Measurements from ENCODE around the gene YBX1. TPM values are rescaled to one million over a fixed set of nuclear protein-coding genes. Genes with fewer than 3 reads are reported as not detected.
"Not testable (repeated sequence)": the region's sequence is repeated elsewhere in the genome, so short reads cannot be mapped to it uniquely, and the experiment has no call there.

The YBX1 gene
- total RNA-seq, 4 donors from 2014 or later, result 509 to 860 (median 681) TPM

GRCh38 chr1:42748461-42749410, 66.5 kb downstream of the YBX1 start:
- TF ChIP-seq CTCF (IDR thresholded peaks at IDR 0.05), result no peak
- ATAC-seq (ENCODE audit: low FRiP score) (no peak), DNase-seq (ENCODE audit: low spot score) (no peak)

GRCh38 chr1:42750041-42750440, 67.8 kb downstream of the YBX1 start:
- no peak for TF ChIP-seq CTCF (IDR thresholded peaks at IDR 0.05)
- no peak for ATAC-seq (ENCODE audit: low FRiP score)

GRCh38 chr1:42751511-42752070, 69.4 kb downstream of the YBX1 start:
- not testable (repeated sequence) for DNase-seq (ENCODE audit: low spot score); ATAC-seq (ENCODE audit: low FRiP score)

More at GRCh38 chr1:42750041-42750440, 67.8 kb downstream of the YBX1 start:
- DNase-seq (ENCODE audit: low spot score), result no peak

- no peak for DNase-seq (ENCODE audit: low spot score)
- no peak for ATAC-seq (ENCODE audit: low FRiP score)
- TF ChIP-seq CTCF (IDR thresholded peaks at IDR 0.05), result no peak
Observed at GRCh38 chr1:42752284-42752683, 70.1 kb downstream of the YBX1 start.

- ATAC-seq (ENCODE audit: low FRiP score) (no peak), DNase-seq (ENCODE audit: low spot score) (no peak)
- TF ChIP-seq CTCF (IDR thresholded peaks at IDR 0.05), result no peak
Observed at GRCh38 chr1:42753070-42753469, 70.9 kb downstream of the YBX1 start.

Other genes with a start within 250 kb of the YBX1 start
- 1 to 10 TPM in 3 of 4 donors, under 1 TPM in 1; 0.82 to 2.2 (median 1.7) TPM for gene ZMYND12, start 226.4 kb upstream of the YBX1 start, total RNA-seq
- gene PPCS, start 225.9 kb upstream of the YBX1 start, total RNA-seq, result 10 to 100 TPM; 42.0 to 57.3 (median 43.8) TPM
- gene CCDC30, start 219.1 kb upstream of the YBX1 start, total RNA-seq, result 1 to 10 TPM; 1.9 to 3.5 (median 2.6) TPM
- gene PPIH, start 24.0 kb upstream of the YBX1 start, total RNA-seq, result 10 to 100 TPM; 14.9 to 29.3 (median 20.8) TPM
- gene CLDN19, start 57.8 kb downstream of the YBX1 start, total RNA-seq, result not detected
- 10 to 100 TPM; 20.4 to 44.1 (median 29.4) TPM for gene P3H1, start 84.6 kb downstream of the YBX1 start, total RNA-seq
- 1 to 10 TPM; 2.4 to 4.3 (median 3.1) TPM for gene C1orf50, start 84.8 kb downstream of the YBX1 start, total RNA-seq
- gene TMEM269, start 102.6 kb downstream of the YBX1 start, total RNA-seq, result under 1 TPM in 1 of 4 donors, not detected in 3; 0.46 TPM
- 10 to 100 TPM in 3 of 4 donors, 1 to 10 TPM in 1; 5.8 to 13.2 (median 12.6) TPM for gene ERMAP, start 134.7 kb downstream of the YBX1 start, total RNA-seq
- gene SVBP, start 135.0 kb downstream of the YBX1 start, total RNA-seq, result 10 to 100 TPM; 12.1 to 40.7 (median 22.5) TPM
- gene ZNF691, start 164.2 kb downstream of the YBX1 start, total RNA-seq, result 10 to 100 TPM in 1 of 4 donors, 1 to 10 TPM in 3; 6.2 to 11.2 (median 8.8) TPM

All from omental fat pad (tissue), 4 donors.